ENCODE measurements around the gene CHN2.

DNA sequence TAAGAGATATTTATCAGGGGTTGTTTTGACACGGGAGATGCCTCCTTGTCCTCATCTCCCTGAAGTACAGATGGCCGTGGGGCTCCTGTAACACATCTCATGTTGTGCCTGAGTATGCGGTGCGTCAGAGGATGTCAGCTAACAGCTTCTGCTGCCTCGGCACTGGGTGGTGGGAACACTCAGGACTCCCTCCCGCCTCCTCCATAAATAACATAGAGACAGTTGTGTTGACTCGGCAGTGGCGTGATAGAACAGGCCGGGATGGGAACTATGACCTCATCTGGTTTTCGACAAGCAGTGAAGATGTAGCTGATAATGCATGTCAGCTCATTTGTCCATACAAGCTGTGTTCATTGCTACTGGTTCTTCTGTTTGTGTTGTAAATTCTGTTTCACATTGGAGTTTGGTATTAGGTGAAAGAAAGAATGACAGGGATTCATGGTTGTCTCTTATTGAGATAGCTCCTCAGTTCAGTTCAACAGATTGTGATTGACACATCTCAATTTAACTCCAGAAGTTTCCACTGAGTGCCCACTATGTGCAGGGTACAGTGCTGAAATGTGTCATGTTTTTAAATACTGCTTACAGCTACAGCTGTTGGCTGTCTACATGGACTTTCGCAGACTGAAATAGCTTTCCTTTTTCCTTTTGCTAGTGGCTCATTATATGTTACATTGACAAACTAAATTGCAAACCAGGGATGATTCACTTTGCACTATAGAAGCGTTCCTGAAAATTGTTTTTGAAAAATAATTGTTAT lies 87.4 kb downstream of the CHN2 start:
- TF ChIP-seq, protein P1, sequence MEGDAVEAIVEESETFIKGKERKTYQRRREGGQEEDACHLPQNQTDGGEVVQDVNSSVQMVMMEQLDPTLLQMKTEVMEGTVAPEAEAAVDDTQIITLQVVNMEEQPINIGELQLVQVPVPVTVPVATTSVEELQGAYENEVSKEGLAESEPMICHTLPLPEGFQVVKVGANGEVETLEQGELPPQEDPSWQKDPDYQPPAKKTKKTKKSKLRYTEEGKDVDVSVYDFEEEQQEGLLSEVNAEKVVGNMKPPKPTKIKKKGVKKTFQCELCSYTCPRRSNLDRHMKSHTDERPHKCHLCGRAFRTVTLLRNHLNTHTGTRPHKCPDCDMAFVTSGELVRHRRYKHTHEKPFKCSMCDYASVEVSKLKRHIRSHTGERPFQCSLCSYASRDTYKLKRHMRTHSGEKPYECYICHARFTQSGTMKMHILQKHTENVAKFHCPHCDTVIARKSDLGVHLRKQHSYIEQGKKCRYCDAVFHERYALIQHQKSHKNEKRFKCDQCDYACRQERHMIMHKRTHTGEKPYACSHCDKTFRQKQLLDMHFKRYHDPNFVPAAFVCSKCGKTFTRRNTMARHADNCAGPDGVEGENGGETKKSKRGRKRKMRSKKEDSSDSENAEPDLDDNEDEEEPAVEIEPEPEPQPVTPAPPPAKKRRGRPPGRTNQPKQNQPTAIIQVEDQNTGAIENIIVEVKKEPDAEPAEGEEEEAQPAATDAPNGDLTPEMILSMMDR (IDR thresholded peaks at IDR 0.05 in 8 of 11, conservative IDR thresholded peaks at IDR 0.05 in 3 of 11), result no peak
- TF ChIP-seq POLR2A (IDR thresholded peaks at IDR 0.05) (no peak), POLR2AphosphoS5 (IDR thresholded peaks at IDR 0.05) (no peak)

Data from spleen (tissue), 7 donors.